Neural cell (in vitro differentiated cells): Measurements from ENCODE around the gene ARID1B. TPM values are rescaled to one million over a fixed set of nuclear protein-coding genes. Genes with fewer than 3 reads are reported as not detected.

Source experiments
- H2AFZ ChIP-seq: fragments of 200-600, 300-800 bp; sonication (generic), shearing (Covaris generic); 2 replicates; pipeline ENCODE4 v1.6.0; 2014; ENCODE audit warnings: low read depth, mild to moderate bottlenecking, antibody characterized with exemption, low read length, moderate library complexity
- H3F3A ChIP-seq: fragments of 200-600 bp; shearing (Covaris generic); 2 replicates; pipeline ENCODE4 v1.6.1; 2016; ENCODE audit warnings: mild to moderate bottlenecking, moderate library complexity, mixed read lengths, antibody characterized with exemption, low read length; ENCODE audit not compliant: insufficient read depth, poor library complexity, severe bottlenecking
- H3K27ac ChIP-seq: fragments of 200-600, 300-800 bp; sonication (generic), shearing (Covaris generic); 2 replicates; pipeline ENCODE4 v1.5.1; 2014; ENCODE audit warnings: mild to moderate bottlenecking, low read length, moderate library complexity
- H3K27me3 ChIP-seq: fragments of 300-800, 200-600 bp; sonication (generic), shearing (Covaris generic); 2 replicates; pipeline ENCODE4 v1.6.0; 2014; ENCODE audit warnings: mild to moderate bottlenecking, low read depth, low read length, moderate library complexity; ENCODE audit not compliant: insufficient read depth
- H3K36me3 ChIP-seq: fragments of 300-800, 200-600 bp; sonication (generic), shearing (Covaris generic); 2 replicates; pipeline ENCODE4 v1.5.1; 2014; ENCODE audit warnings: mild to moderate bottlenecking, antibody characterized with exemption, low read length, moderate library complexity; ENCODE audit not compliant: insufficient read depth
- H3K4me2 ChIP-seq: fragments of 300-800, 200-600 bp; sonication (generic), shearing (Covaris generic); 2 replicates; pipeline ENCODE4 v1.6.0; 2014; ENCODE audit warnings: mild to moderate bottlenecking, low read length
- H3K4me3 ChIP-seq: fragments of 300-800, 200-600 bp; sonication (generic), shearing (Covaris generic); 2 replicates; pipeline ENCODE4 v1.5.1; 2014; ENCODE audit warnings: mild to moderate bottlenecking, low read length, moderate library complexity
- H3K79me2 ChIP-seq: fragments of 200-600 bp; shearing (Covaris generic); replicated peaks from 2 replicates; pipeline ENCODE4 v1.6.0; 2014; ENCODE audit warnings: mild to moderate bottlenecking, low read length, moderate library complexity; ENCODE audit not compliant: insufficient read depth
- H3K9ac ChIP-seq: fragments of 300-800, 200-600 bp; sonication (generic), shearing (Covaris generic); 2 replicates; pipeline ENCODE4 v1.6.1; 2016; ENCODE audit warnings: mild to moderate bottlenecking, low read length, mixed read lengths
- H3K9me2 ChIP-seq: fragments of 200-600 bp; shearing (Covaris generic); 2 replicates; pipeline ENCODE4 v1.6.1; 2016; ENCODE audit warnings: mild to moderate bottlenecking, low read length, mixed read lengths; ENCODE audit not compliant: insufficient read depth
- H3K9me3 ChIP-seq: fragments of 200-600, 300-800 bp; sonication (generic), shearing (Covaris generic); 2 replicates; pipeline ENCODE4 v1.6.1; 2016; ENCODE audit warnings: mild to moderate bottlenecking, mixed run types, low read length, moderate library complexity, mixed read lengths
- H4K20me1 ChIP-seq: fragments of 200-600 bp; shearing (Covaris generic); 2 replicates; pipeline ENCODE4 v1.6.1; 2016; ENCODE audit warnings: mild to moderate bottlenecking, mixed run types; ENCODE audit not compliant: insufficient read depth
- EP300 ChIP-seq: fragments of 450-650 bp; conservative IDR thresholded peaks from 2 replicates; pipeline ENCODE4 v1.6.1; 2014; ENCODE audit warnings: antibody characterized with exemption, mild to moderate bottlenecking, moderate library complexity; ENCODE audit not compliant: poor library complexity, severe bottlenecking
- EZH2 ChIP-seq: fragments of 200-600, 300-800 bp; shearing (Covaris generic), sonication (generic); IDR thresholded peaks from 2 replicates; pipeline ENCODE4 v1.6.1; 2014; ENCODE audit warnings: antibody characterized with exemption, low read length, borderline replicate concordance, mild to moderate bottlenecking; ENCODE audit not compliant: insufficient read depth, poor library complexity, severe bottlenecking
- MXI1 ChIP-seq: fragments of 450-650 bp; conservative IDR thresholded peaks from 2 replicates; pipeline ENCODE4 v1.6.1; 2014; ENCODE audit warnings: antibody characterized with exemption, mild to moderate bottlenecking; ENCODE audit not compliant: poor library complexity, severe bottlenecking
- POLR2AphosphoS5 ChIP-seq: IDR thresholded peaks from 2 replicates; pipeline ENCODE4 v1.6.1; 2012
- RAD21 ChIP-seq: fragments of 450-650 bp; conservative IDR thresholded peaks from 2 replicates; pipeline ENCODE4 v1.6.1; 2014; ENCODE audit warnings: antibody characterized with exemption, mild to moderate bottlenecking, moderate library complexity
- SMC3 ChIP-seq: fragments of 450-650 bp; conservative IDR thresholded peaks from 2 replicates; pipeline ENCODE4 v1.6.1; 2014; ENCODE audit warnings: antibody characterized with exemption, mild to moderate bottlenecking, moderate library complexity; ENCODE audit not compliant: poor library complexity
- TAF1 ChIP-seq: IDR thresholded peaks from 2 replicates; pipeline ENCODE4 v1.6.1; 2012; ENCODE audit warnings: low read depth
- polyA plus RNA-seq: library from polyadenylated mRNA; depleted of rRNA; stranded (reverse); fragments of >200 nt; gene quantifications from 2 replicates; pipeline ENCODE4 v1.2.3, GENCODE V29; 2014
- TF ChIP-seq, protein P1 (sequence below): fragments of 450-650 bp; IDR thresholded peaks from 2 replicates; pipeline ENCODE4 v1.5.1; 2014; ENCODE audit warnings: antibody characterized with exemption, mild to moderate bottlenecking, moderate library complexity; ENCODE audit not compliant: poor library complexity, severe bottlenecking
- TF ChIP-seq, protein P2 (sequence below): IDR thresholded peaks from 2 replicates; pipeline ENCODE4 v1.6.1; 2012; ENCODE audit warnings: borderline replicate concordance

Gene ARID1B
- polyA plus RNA-seq, 1 donor from 2014 or later: 35.0 TPM

DNA sequence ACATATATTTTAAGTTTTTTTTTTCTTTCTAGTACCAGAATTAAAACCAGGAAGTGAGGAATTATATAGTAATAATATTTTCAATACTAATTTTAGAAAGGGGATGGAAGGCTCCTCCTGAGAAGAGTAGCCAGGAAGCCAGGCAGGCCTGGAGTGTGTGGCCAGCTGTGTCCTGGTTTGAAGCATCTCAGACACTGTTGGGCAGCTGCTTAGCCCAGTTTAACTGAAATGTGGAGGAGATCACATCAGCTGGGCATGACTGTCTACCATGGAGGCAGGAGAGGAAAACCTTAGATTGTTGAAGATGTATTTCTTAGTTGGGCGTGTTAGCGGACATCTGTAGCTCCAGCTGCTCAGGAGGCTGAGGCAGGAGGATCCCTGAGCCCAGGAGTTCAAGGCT is 142.2 kb downstream of the ARID1B start:
- Histone ChIP-seq H4K20me1 (no peaks in the 10 kb centered on the region), H3K27ac (no peak overlapping the region), H3K9me2 (no peaks in the 10 kb centered on the region), H3K36me3 (no peaks in the 10 kb centered on the region), H3K27me3 (no peaks in the 10 kb centered on the region), H3K4me3 (no peak overlapping the region), H3K9me3 (no peaks in the 10 kb centered on the region), H3K9ac (no peak overlapping the region), H2AFZ (no peak overlapping the region), H3F3A (no peaks in the 10 kb centered on the region), H3K4me2 (no peak overlapping the region), H3K79me2 (peaks cover 4% of the 10 kb centered on the region)
- TF ChIP-seq TAF1 (no peak), RAD21 (no peak), MXI1 (no peak), EZH2 (no peak), POLR2AphosphoS5 (no peak), EP300 (no peak), SMC3 (no peak)
- TF ChIP-seq, protein P1, sequence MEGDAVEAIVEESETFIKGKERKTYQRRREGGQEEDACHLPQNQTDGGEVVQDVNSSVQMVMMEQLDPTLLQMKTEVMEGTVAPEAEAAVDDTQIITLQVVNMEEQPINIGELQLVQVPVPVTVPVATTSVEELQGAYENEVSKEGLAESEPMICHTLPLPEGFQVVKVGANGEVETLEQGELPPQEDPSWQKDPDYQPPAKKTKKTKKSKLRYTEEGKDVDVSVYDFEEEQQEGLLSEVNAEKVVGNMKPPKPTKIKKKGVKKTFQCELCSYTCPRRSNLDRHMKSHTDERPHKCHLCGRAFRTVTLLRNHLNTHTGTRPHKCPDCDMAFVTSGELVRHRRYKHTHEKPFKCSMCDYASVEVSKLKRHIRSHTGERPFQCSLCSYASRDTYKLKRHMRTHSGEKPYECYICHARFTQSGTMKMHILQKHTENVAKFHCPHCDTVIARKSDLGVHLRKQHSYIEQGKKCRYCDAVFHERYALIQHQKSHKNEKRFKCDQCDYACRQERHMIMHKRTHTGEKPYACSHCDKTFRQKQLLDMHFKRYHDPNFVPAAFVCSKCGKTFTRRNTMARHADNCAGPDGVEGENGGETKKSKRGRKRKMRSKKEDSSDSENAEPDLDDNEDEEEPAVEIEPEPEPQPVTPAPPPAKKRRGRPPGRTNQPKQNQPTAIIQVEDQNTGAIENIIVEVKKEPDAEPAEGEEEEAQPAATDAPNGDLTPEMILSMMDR: no peak
- TF ChIP-seq, protein P2, sequence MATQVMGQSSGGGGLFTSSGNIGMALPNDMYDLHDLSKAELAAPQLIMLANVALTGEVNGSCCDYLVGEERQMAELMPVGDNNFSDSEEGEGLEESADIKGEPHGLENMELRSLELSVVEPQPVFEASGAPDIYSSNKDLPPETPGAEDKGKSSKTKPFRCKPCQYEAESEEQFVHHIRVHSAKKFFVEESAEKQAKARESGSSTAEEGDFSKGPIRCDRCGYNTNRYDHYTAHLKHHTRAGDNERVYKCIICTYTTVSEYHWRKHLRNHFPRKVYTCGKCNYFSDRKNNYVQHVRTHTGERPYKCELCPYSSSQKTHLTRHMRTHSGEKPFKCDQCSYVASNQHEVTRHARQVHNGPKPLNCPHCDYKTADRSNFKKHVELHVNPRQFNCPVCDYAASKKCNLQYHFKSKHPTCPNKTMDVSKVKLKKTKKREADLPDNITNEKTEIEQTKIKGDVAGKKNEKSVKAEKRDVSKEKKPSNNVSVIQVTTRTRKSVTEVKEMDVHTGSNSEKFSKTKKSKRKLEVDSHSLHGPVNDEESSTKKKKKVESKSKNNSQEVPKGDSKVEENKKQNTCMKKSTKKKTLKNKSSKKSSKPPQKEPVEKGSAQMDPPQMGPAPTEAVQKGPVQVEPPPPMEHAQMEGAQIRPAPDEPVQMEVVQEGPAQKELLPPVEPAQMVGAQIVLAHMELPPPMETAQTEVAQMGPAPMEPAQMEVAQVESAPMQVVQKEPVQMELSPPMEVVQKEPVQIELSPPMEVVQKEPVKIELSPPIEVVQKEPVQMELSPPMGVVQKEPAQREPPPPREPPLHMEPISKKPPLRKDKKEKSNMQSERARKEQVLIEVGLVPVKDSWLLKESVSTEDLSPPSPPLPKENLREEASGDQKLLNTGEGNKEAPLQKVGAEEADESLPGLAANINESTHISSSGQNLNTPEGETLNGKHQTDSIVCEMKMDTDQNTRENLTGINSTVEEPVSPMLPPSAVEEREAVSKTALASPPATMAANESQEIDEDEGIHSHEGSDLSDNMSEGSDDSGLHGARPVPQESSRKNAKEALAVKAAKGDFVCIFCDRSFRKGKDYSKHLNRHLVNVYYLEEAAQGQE: no peak

DNA sequence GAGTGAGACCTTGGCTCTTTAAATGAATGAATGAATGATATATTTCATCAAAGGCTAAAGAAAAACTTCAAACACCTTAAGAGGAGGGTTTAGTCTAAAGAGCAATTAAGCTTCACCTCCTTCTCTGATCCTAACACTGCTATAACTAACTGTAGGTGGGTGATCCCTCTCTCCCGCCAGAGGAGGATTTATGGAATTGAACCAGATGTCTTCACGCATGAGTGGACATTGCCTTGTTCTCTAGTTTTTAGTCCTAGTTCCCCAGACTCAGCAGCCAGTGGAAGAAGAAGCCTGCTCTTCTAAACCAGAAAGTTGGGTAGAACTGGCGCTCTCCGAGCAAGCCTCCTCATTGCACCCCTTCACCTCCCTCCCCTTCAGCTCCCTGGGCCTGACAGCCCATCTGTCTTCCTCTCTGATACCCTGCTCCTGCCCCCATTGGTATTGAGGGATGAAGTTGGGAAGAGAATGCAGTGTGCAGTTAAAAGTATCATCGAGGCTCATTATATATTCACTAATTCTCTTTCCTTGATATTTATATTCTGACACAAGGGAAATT is 142.7 kb downstream of the ARID1B start:
- Histone ChIP-seq H3K4me2 (no peak overlapping the region), H3K4me3 (no peak overlapping the region), H3K9ac (no peak overlapping the region), H4K20me1 (no peaks in the 10 kb centered on the region), H2AFZ (no peak overlapping the region), H3K36me3 (no peaks in the 10 kb centered on the region), H3K79me2 (peaks cover 4% of the 10 kb centered on the region), H3K27ac (no peak overlapping the region), H3K9me2 (no peaks in the 10 kb centered on the region), H3K27me3 (no peaks in the 10 kb centered on the region), H3K9me3 (no peaks in the 10 kb centered on the region), H3F3A (no peaks in the 10 kb centered on the region)
- TF ChIP-seq EZH2 (no peak), TAF1 (no peak), EP300 (no peak), MXI1 (no peak)
- TF ChIP-seq, protein P1: no peak
